Sigmoid colon (tissue), 7 donors: Measurements from ENCODE around the gene CHDH. TPM values are rescaled to one million over a fixed set of nuclear protein-coding genes. Genes with fewer than 3 reads are reported as not detected.

Source experiments
- DNase-seq: peaks from one replicate; pipeline ENCODE4 v3.0.0-alpha.2; 2019
- H3K27ac ChIP-seq, 4 donors: fragments of 200-600 bp; sonication (generic); one replicate each; pipeline ENCODE4 v1.5.1; 2016 to 2019; ENCODE audit warnings: mild to moderate bottlenecking in 1 of 4
- H3K27me3 ChIP-seq, 3 donors: fragments of 200-600 bp; sonication (generic); one replicate each; pipeline ENCODE4 v1.5.1; 2019; ENCODE audit warnings: mild to moderate bottlenecking in 1 of 3
- H3K36me3 ChIP-seq, 4 donors: fragments of 200-600 bp; sonication (generic); one replicate each; pipeline ENCODE4 v1.5.1; 2016 to 2019
- H3K4me1 ChIP-seq, 4 donors: fragments of 200-600 bp; sonication (generic); one replicate each; pipeline ENCODE4 v1.5.1; 2017 to 2019
- H3K4me3 ChIP-seq, 4 donors: fragments of 200-600 bp; sonication (generic); one replicate each; pipeline ENCODE4 v1.5.1; 2017 to 2019; ENCODE audit warnings: mild to moderate bottlenecking in 2 of 4, moderate library complexity in 1 of 4
- H3K9me3 ChIP-seq, 4 donors: fragments of 200-600 bp in 3 of 4; sonication (generic) in 3 of 4; one replicate each; pipeline versions ENCODE4 v1.5.1 to v1.6.1; 2013 to 2019
- EP300 ChIP-seq, 4 donors: sonication (generic); formaldehyde crosslinking; IDR thresholded peaks; one replicate each; pipeline ENCODE4 v1.6.1; 2017; ENCODE audit warnings: antibody characterized with exemption in 4 of 4
- POLR2A ChIP-seq, 2 donors: fragments of 450-650 bp; IDR thresholded peaks; one replicate each; pipeline ENCODE4 v1.6.1; 2016; ENCODE audit warnings: antibody characterized with exemption in 2 of 2, mild to moderate bottlenecking in 2 of 2, moderate library complexity in 2 of 2
- POLR2AphosphoS5 ChIP-seq, 4 donors: sonication (generic); formaldehyde crosslinking; IDR thresholded peaks; one replicate each; pipeline ENCODE4 v1.6.1; 2017; ENCODE audit warnings: antibody characterized with exemption in 4 of 4
- WGBS, 2 donors: extraction: QIAGEN DNeasy Blood & Tissue Kit; methylation state at CpG; one replicate each; pipeline ENCODE4 v1.1.7; 2013; 5-methylcytosine and 5-hydroxymethylcytosine counted together
- intact Hi-C: fragments of 100-400 bp; cut with DNase I; formaldehyde crosslinking; loops from one replicate; pipeline ENCODE4 v1.15.1; 2023
- polyA plus RNA-seq, 3 donors: library from polyadenylated mRNA; stranded (reverse); fragments of 200-250 nt; gene quantifications; one replicate each; pipeline ENCODE4 v1.2.3, GENCODE V29; 2013
- total RNA-seq, 4 donors: library from RNA; depleted of rRNA; stranded (reverse); fragments of >200 nt; gene quantifications; one replicate each; pipeline ENCODE4 v1.1.0, GENCODE V29; 2016
- TF ChIP-seq, protein P1 (sequence below), 4 experiments: fragments of 450-650 bp in 3 of 4; fragments of 200-600 bp in 1 of 4; IDR thresholded peaks; one replicate each; pipeline ENCODE4 v1.5.1; 2016 to 2019; ENCODE audit warnings: antibody characterized with exemption in 4 of 4, mild to moderate bottlenecking in 3 of 4, moderate library complexity in 2 of 4
- donor health status: healthy with polysubstance abuse.
- donor health status: Bipolar disorder and iron deficiency.
- donor health status: healthy.

The CHDH gene
- total and polyA plus RNA-seq, 7 donors, result 1.1 to 9.5 (median 1.8) TPM

DNA sequence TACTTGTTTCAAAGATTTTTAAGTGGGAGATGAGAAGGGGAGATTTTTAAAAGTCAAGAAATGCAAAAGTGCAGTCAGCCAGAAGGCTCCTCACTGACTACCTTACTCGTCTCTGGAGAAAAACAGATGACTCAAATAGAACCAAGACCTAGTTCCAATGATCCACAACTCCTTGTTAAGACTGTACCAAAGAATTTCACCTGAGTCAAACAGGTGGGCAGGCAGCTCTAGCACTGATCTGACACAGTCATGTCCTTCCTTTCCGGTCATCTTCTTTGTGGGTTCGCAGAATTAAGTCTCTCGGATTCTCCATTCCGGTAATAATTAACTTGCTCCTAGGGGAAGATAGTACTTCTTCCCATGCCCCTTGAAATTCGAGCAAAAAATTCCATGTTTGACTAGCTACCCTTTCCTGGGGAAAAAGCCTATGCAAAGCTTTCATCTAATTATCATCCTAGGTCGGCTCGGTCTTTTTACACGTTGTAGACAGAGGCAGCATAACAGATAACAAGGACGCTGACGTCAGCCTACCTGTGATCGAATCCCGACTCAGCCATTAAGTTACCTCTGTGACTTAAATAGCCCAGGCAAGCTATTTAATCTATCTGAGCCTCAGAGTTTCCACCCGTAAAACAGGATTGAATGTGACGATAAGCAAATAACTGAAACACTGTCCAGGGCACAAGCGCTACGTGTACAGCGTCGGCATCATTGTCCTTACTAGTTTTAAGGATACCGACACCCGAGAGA is 44.7 kb upstream of the CHDH start:
- DNase-seq, result no peak
- H3K4me3 ChIP-seq, result peak overlapping the region; percentile 69 to 91 (median 81)
- intact Hi-C loops, result loop anchor here (5.0 kb wide), 2 partner anchors 231 to 544 kb away; partner anchors contain the start of genes CACNA2D3 and DCP1A
- peaks cover 0 to 21% (median 19%) of the 10 kb centered on the region in 4 donors for H3K4me1 ChIP-seq
- WGBS, 2 donors, result 2 to 5% methylated on average over 21 of the region's 21 CpGs
- no peaks in the 10 kb centered on the region for H3K27me3 ChIP-seq
- H3K9me3 ChIP-seq, result no peaks in the 10 kb centered on the region
- TF ChIP-seq POLR2AphosphoS5 (IDR thresholded peaks at IDR 0.05) (no peak), POLR2A (IDR thresholded peaks at IDR 0.05) (no peak), EP300 (IDR thresholded peaks at IDR 0.05) (no peak)
- TF ChIP-seq, protein P1, sequence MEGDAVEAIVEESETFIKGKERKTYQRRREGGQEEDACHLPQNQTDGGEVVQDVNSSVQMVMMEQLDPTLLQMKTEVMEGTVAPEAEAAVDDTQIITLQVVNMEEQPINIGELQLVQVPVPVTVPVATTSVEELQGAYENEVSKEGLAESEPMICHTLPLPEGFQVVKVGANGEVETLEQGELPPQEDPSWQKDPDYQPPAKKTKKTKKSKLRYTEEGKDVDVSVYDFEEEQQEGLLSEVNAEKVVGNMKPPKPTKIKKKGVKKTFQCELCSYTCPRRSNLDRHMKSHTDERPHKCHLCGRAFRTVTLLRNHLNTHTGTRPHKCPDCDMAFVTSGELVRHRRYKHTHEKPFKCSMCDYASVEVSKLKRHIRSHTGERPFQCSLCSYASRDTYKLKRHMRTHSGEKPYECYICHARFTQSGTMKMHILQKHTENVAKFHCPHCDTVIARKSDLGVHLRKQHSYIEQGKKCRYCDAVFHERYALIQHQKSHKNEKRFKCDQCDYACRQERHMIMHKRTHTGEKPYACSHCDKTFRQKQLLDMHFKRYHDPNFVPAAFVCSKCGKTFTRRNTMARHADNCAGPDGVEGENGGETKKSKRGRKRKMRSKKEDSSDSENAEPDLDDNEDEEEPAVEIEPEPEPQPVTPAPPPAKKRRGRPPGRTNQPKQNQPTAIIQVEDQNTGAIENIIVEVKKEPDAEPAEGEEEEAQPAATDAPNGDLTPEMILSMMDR (IDR thresholded peaks at IDR 0.05), result no peak
- peaks cover 0 to 24% (median 1%) of the 10 kb centered on the region in 4 donors for H3K36me3 ChIP-seq
- peak overlapping the region; percentile 88 to 97 (median 93) for H3K27ac ChIP-seq

DNA sequence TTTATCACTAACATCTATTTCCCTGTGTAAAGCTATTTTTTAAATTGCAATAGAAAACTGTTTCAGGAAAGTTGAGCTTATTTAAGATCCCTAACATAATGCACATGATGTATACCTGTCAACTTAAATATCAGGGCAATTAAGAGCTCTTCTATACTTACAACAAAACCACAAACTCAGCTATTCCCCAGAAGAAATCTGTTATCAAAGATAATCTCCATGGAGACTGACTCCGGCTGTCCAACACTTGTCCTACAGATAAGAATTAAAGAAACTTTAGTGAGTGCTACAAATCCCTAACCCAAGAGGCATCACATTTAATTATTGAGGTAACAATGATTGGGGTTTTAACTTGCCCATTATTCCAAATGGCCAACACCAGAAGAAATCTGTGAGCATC is 42.0 kb upstream of the CHDH start:
- 60 to 97% methylated on average over 1 of the region's 1 CpG for WGBS, 2 donors
- Histone ChIP-seq H3K27ac (no peak overlapping the region), H3K4me3 (no peak overlapping the region), H3K36me3 (peaks cover 4 to 51% (median 11%) of the 10 kb centered on the region in 4 donors), H3K9me3 (no peaks in the 10 kb centered on the region), H3K4me1 (peaks cover 0 to 21% (median 19%) of the 10 kb centered on the region in 4 donors), H3K27me3 (no peaks in the 10 kb centered on the region)
- intact Hi-C loops, result loop anchor here (10.0 kb wide), 1 partner anchor 393 kb away; the partner anchor contains the start of gene CACNA1D
- TF ChIP-seq, protein P1 (IDR thresholded peaks at IDR 0.05), result no peak
- no peak for TF ChIP-seq POLR2A (IDR thresholded peaks at IDR 0.05)
- no peak for TF ChIP-seq EP300 (IDR thresholded peaks at IDR 0.05)
- no peak for TF ChIP-seq POLR2AphosphoS5 (IDR thresholded peaks at IDR 0.05)
- DNase-seq, result no peak

DNA sequence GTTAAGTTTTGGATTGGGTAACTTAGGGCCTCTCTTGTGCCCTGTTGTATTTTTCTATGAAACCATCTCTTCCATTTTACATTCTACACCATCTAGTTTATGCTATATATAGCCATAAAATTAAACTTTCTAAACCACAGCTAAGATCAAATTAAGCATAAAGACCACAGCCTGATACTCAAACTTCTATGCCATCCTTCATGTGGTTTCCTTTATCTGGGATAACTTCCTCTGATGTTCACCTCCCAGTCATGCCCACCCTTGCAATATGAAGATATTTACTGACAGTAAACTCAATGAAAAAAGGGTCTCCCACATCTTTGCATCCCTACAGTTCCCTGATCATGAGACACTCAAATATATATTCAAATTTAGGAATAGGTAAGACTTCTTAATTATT is 41.2 kb upstream of the CHDH start:
- H3K36me3 ChIP-seq, result peaks cover 4 to 52% (median 11%) of the 10 kb centered on the region in 4 donors
- peaks cover 0 to 21% (median 18%) of the 10 kb centered on the region in 4 donors for H3K4me1 ChIP-seq

DNA sequence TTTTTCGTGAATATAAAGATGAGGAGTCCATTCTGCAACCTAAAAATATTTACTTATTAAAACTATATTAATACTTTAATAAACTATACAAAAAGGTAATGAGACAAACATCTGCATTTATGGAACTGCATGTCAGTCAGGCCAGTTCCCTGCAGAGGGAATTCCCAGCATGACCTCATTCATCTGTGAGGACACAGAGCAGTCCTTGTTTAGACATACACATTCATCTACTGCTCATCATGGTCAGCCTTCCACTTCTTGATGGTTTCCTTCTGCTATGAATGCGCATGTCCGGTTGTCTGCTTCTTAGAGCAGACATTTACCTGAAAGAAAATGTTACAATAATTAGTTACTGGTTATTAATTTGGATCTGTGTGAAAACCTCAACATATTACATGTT is 39.0 kb upstream of the CHDH start:
- DNase-seq, result no peak

More for the DNA sequence above, 41.2 kb upstream of the CHDH start:
- Histone ChIP-seq H3K27ac (no peak overlapping the region), H3K9me3 (no peaks in the 10 kb centered on the region), H3K4me3 (no peak overlapping the region), H3K27me3 (no peaks in the 10 kb centered on the region)
- no peak for TF ChIP-seq EP300 (IDR thresholded peaks at IDR 0.05)
- no peak for TF ChIP-seq POLR2AphosphoS5 (IDR thresholded peaks at IDR 0.05)
- TF ChIP-seq, protein P1 (IDR thresholded peaks at IDR 0.05), result no peak
- no peak for TF ChIP-seq POLR2A (IDR thresholded peaks at IDR 0.05)
- intact Hi-C loops, result loop anchor here (10.0 kb wide), 1 partner anchor 393 kb away; the partner anchor contains the start of gene CACNA1D
- no peak for DNase-seq

More for the DNA sequence above, 39.0 kb upstream of the CHDH start:
- intact Hi-C loops, result loop anchor here (10.0 kb wide), 1 partner anchor 390 kb away; the partner anchor contains the start of gene CACNA1D
- Histone ChIP-seq H3K9me3 (no peaks in the 10 kb centered on the region), H3K36me3 (peaks cover 4 to 52% (median 11%) of the 10 kb centered on the region in 4 donors), H3K4me1 (peaks cover 0 to 24% (median 19%) of the 10 kb centered on the region in 4 donors), H3K4me3 (no peak overlapping the region), H3K27ac (no peak overlapping the region), H3K27me3 (no peaks in the 10 kb centered on the region)
- no peak for TF ChIP-seq POLR2A (IDR thresholded peaks at IDR 0.05)
- no peak for TF ChIP-seq EP300 (IDR thresholded peaks at IDR 0.05)
- TF ChIP-seq, protein P1 (IDR thresholded peaks at IDR 0.05), result no peak
- TF ChIP-seq POLR2AphosphoS5 (IDR thresholded peaks at IDR 0.05), result no peak
- 90 to 92% methylated on average over 3 of the region's 3 CpGs for WGBS, 2 donors
